CD14-positive monocyte (primary cell): ENCODE results near the gene CFAP61. TPM values are rescaled to one million over a fixed set of nuclear protein-coding genes. Genes with fewer than 3 reads are reported as not detected.

Source experiments
- DNase-seq, 3 donors: peaks; one replicate each; pipeline ENCODE4 v3.0.0-alpha.2; 2011 to 2022
- H2AFZ ChIP-seq: 2 replicates; pipeline ENCODE4 v1.6.0; 2012; ENCODE audit warnings: mild to moderate bottlenecking, low read depth, low read length, inconsistent platforms; ENCODE audit not compliant: insufficient read depth, poor library complexity, severe bottlenecking
- H3K27ac ChIP-seq, 2 donors: 1 replicate in 1 of 2; 2 replicates in 1 of 2; pipeline ENCODE4 v1.5.1; 2012 to 2013; ENCODE audit warnings: low read length in 2 of 2, control low read depth in 1 of 2, inconsistent platforms in 1 of 2, low read depth in 1 of 2, mild to moderate bottlenecking in 1 of 2
- H3K27me3 ChIP-seq, 2 donors: one replicate each; pipeline versions ENCODE4 v1.6.0 to v1.6.1; 2011 to 2013; ENCODE audit warnings: low read length in 2 of 2; ENCODE audit not compliant: control insufficient read depth in 2 of 2, insufficient read depth in 2 of 2
- H3K36me3 ChIP-seq, 2 donors: replicated peaks in 1 of 2; 1 replicate in 1 of 2; 2 replicates in 1 of 2; pipeline versions ENCODE4 v1.5.1 to v1.6.1; 2012 to 2013; ENCODE audit warnings: low read length in 2 of 2, control low read depth in 1 of 2, inconsistent platforms in 1 of 2, mild to moderate bottlenecking in 1 of 2; ENCODE audit not compliant: insufficient read depth in 2 of 2, control insufficient read depth in 1 of 2
- H3K4me1 ChIP-seq, 2 donors: 1 replicate in 1 of 2; 2 replicates in 1 of 2; pipeline versions ENCODE4 v1.5.1 to v1.6.1; 2012 to 2013; ENCODE audit warnings: low read length in 2 of 2, control low read depth in 1 of 2, inconsistent platforms in 1 of 2, mild to moderate bottlenecking in 1 of 2, moderate library complexity in 1 of 2; ENCODE audit not compliant: insufficient read depth in 2 of 2, control insufficient read depth in 1 of 2
- H3K4me2 ChIP-seq: replicated peaks from 2 replicates; pipeline ENCODE3; 2012; ENCODE audit warnings: low read length, moderate library complexity, mild to moderate bottlenecking; ENCODE audit not compliant: poor library complexity, severe bottlenecking; ENCODE audit errors: extremely low read depth
- H3K4me3 ChIP-seq, 3 experiments: fragments of 200-600 bp in 1 of 3; sonication (generic) in 1 of 3; replicated peaks in 1 of 3; 1 replicate in 2 of 3; 2 replicates in 1 of 3; pipeline ENCODE4 v1.5.1; 2011 to 2013; ENCODE audit warnings: low read length in 3 of 3, mild to moderate bottlenecking in 3 of 3, control low read depth in 2 of 3, low read depth in 2 of 3, inconsistent platforms in 1 of 3, moderate library complexity in 1 of 3
- H3K79me2 ChIP-seq: 2 replicates; pipeline ENCODE4 v1.6.0; 2012; ENCODE audit warnings: mild to moderate bottlenecking, control low read depth, inconsistent platforms, low read length, moderate library complexity; ENCODE audit not compliant: insufficient read depth
- H3K9ac ChIP-seq: 2 replicates; pipeline ENCODE4 v1.6.0; 2017; ENCODE audit warnings: low read length, mild to moderate bottlenecking; ENCODE audit not compliant: insufficient read depth, poor library complexity, severe bottlenecking
- H3K9me3 ChIP-seq, 2 donors: replicated peaks in 1 of 2; 1 replicate in 1 of 2; 2 replicates in 1 of 2; pipeline versions ENCODE4 v1.5.1 to v1.6.1; 2012 to 2013; ENCODE audit warnings: low read length in 2 of 2, control low read depth in 1 of 2; ENCODE audit not compliant: control insufficient read depth in 1 of 2, insufficient read depth in 1 of 2
- H4K20me1 ChIP-seq: 2 replicates; pipeline ENCODE4 v1.6.0; 2012; ENCODE audit warnings: mild to moderate bottlenecking, low read length, control low read depth, moderate library complexity; ENCODE audit not compliant: insufficient read depth
- H3K27ac Mint-ChIP-seq, 7 donors: one replicate each; pipeline ENCODE4 v1.8.0; 2020; ENCODE audit warnings: mild to moderate bottlenecking in 7 of 7, mixed read lengths in 7 of 7, moderate library complexity in 6 of 7, inconsistent platforms in 2 of 7
- H3K27me3 Mint-ChIP-seq, 3 donors: one replicate each; pipeline ENCODE4 v1.8.0; 2021 to 2022; ENCODE audit warnings: low read depth in 3 of 3, mild to moderate bottlenecking in 3 of 3, mixed read lengths in 3 of 3, moderate library complexity in 3 of 3, inconsistent platforms in 1 of 3
- H3K36me3 Mint-ChIP-seq, 2 donors: one replicate each; pipeline ENCODE4 v1.8.0; 2020; ENCODE audit warnings: mixed read lengths in 2 of 2, inconsistent platforms in 1 of 2, mild to moderate bottlenecking in 1 of 2
- H3K4me1 Mint-ChIP-seq: one replicate; pipeline ENCODE4 v1.8.0; 2020; ENCODE audit warnings: mild to moderate bottlenecking, mixed read lengths
- H3K4me3 Mint-ChIP-seq, 2 donors: one replicate each; pipeline ENCODE4 v1.8.0; 2020; ENCODE audit warnings: mild to moderate bottlenecking in 2 of 2, mixed read lengths in 2 of 2, moderate library complexity in 1 of 2
- H3K9me3 Mint-ChIP-seq, 7 donors: one replicate each; pipeline ENCODE4 v1.8.0; 2020 to 2022; ENCODE audit warnings: mixed read lengths in 7 of 7, mild to moderate bottlenecking in 6 of 7, moderate library complexity in 6 of 7, inconsistent platforms in 2 of 7
- WGBS: methylation state at CpG from one replicate; pipeline ENCODE4 v1.1.5; 2013; ENCODE audit warnings: missing lambda C conversion rate; ENCODE audit not compliant: insufficient coverage; 5-methylcytosine and 5-hydroxymethylcytosine counted together
- intact Hi-C, 2 donors: fragments of 100-400 bp; cut with micrococcal nuclease; formaldehyde crosslinking; loops; one replicate each; pipeline versions ENCODE4 v1.15.0 to v1.15.1; 2023
- polyA plus RNA-seq, 3 donors: library from polyadenylated mRNA; depleted of rRNA in 1 of 3; unstranded in 2 of 3; stranded (reverse) in 1 of 3; fragments of 300-500 nt in 2 of 3; fragments of >200 nt in 1 of 3; fragmentation: Illumina TruSeq in 2 of 3; gene quantifications; 1 replicate in 2 of 3; 2 replicates in 1 of 3; pipeline ENCODE4 v1.2.3, GENCODE V29; 2012 to 2021
- TF ChIP-seq, protein P1 (sequence below): fragments of 200-600 bp; IDR thresholded peaks from one replicate; pipeline ENCODE4 v1.8.0; 2022; ENCODE audit warnings: antibody characterized with exemption, mild to moderate bottlenecking

Gene CFAP61
- polyA plus RNA-seq, 3 donors: not detected

- no peaks in the 10 kb centered on the region for H3K79me2 ChIP-seq
- no peaks in the 10 kb centered on the region for H3K4me1 ChIP-seq
- intact Hi-C loops: no loop called here
- H4K20me1 ChIP-seq: no peaks in the 10 kb centered on the region
- H3K4me1 Mint-ChIP-seq: no peaks in the 10 kb centered on the region
- H3K4me3 Mint-ChIP-seq: no peak overlapping the region
- peaks cover 9 to 16% of the 10 kb centered on the region in 2 donors for H3K9me3 ChIP-seq
- H3K9me3 Mint-ChIP-seq: peaks cover 17 to 21% (median 19%) of the 10 kb centered on the region in 7 donors
- no peak for DNase-seq
- no peaks in the 10 kb centered on the region for H3K27me3 ChIP-seq
- H3K9ac ChIP-seq: no peak overlapping the region
- no peaks in the 10 kb centered on the region for H3K36me3 ChIP-seq
- H3K27ac Mint-ChIP-seq: no peak overlapping the region
- no peak overlapping the region for H3K4me3 ChIP-seq
- peaks cover 8 to 11% (median 9%) of the 10 kb centered on the region in 3 donors for H3K27me3 Mint-ChIP-seq
- 84% methylated on average over 7 of the region's 12 CpGs for WGBS
- TF ChIP-seq, protein P1, sequence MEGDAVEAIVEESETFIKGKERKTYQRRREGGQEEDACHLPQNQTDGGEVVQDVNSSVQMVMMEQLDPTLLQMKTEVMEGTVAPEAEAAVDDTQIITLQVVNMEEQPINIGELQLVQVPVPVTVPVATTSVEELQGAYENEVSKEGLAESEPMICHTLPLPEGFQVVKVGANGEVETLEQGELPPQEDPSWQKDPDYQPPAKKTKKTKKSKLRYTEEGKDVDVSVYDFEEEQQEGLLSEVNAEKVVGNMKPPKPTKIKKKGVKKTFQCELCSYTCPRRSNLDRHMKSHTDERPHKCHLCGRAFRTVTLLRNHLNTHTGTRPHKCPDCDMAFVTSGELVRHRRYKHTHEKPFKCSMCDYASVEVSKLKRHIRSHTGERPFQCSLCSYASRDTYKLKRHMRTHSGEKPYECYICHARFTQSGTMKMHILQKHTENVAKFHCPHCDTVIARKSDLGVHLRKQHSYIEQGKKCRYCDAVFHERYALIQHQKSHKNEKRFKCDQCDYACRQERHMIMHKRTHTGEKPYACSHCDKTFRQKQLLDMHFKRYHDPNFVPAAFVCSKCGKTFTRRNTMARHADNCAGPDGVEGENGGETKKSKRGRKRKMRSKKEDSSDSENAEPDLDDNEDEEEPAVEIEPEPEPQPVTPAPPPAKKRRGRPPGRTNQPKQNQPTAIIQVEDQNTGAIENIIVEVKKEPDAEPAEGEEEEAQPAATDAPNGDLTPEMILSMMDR: no peak
- H3K4me2 ChIP-seq: no peak overlapping the region
- H3K27ac ChIP-seq: no peak overlapping the region
- H2AFZ ChIP-seq: no peak overlapping the region
- H3K36me3 Mint-ChIP-seq: no peaks in the 10 kb centered on the region
Observed at GRCh38 chr20:20215976-20216727, 163.8 kb downstream of the CFAP61 start.

DNA sequence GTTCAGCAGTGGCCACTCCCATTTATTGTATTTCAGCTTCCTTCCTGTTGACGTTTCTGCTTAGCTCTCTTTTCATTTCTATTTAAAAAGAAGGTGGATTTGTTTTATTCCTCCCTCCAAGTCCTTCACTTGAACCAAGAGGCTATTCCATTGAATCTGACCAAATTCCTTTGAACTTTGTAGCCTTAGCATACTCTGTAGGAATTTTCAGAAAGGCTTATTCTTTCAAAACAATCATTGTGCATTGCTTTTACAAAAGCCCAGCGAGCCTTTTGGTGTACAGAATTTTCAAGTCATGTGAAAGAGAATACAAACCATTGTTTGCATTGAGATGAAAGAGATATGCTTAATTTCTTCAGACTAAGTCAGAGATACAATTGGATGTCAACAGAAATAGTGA, 164.6 kb downstream of the CFAP61 start:
- no peak overlapping the region for H3K27ac ChIP-seq
- Mint-ChIP-seq H3K9me3 (peaks cover 17 to 21% (median 18%) of the 10 kb centered on the region in 7 donors), H3K4me1 (no peaks in the 10 kb centered on the region), H3K27me3 (peaks cover 8 to 13% (median 11%) of the 10 kb centered on the region in 3 donors), H3K36me3 (no peaks in the 10 kb centered on the region), H3K27ac (no peak overlapping the region), H3K4me3 (no peak overlapping the region)
- TF ChIP-seq, protein P1: no peak
- no peaks in the 10 kb centered on the region for H3K79me2 ChIP-seq
- H3K36me3 ChIP-seq: no peaks in the 10 kb centered on the region
- intact Hi-C loops: no loop called here
- no peak overlapping the region for H3K4me3 ChIP-seq
- H3K27me3 ChIP-seq: peaks cover 0 to 6% of the 10 kb centered on the region in 2 donors
- no peaks in the 10 kb centered on the region for H3K4me1 ChIP-seq
- H2AFZ ChIP-seq: no peak overlapping the region
- no peak overlapping the region for H3K4me2 ChIP-seq
- H3K9me3 ChIP-seq: peaks cover 9 to 16% of the 10 kb centered on the region in 2 donors
- no peak overlapping the region for H3K9ac ChIP-seq
- no peaks in the 10 kb centered on the region for H4K20me1 ChIP-seq
- WGBS: 100% methylated on average over 1 of the region's 2 CpGs
- no peak for DNase-seq
